Measurements from ENCODE around the gene POLR3H. TPM values are rescaled to one million over a fixed set of nuclear protein-coding genes. Genes with fewer than 3 reads are reported as not detected.

The POLR3H gene
- polyA plus RNA-seq, 1 donor: 30.5 TPM

DNA sequence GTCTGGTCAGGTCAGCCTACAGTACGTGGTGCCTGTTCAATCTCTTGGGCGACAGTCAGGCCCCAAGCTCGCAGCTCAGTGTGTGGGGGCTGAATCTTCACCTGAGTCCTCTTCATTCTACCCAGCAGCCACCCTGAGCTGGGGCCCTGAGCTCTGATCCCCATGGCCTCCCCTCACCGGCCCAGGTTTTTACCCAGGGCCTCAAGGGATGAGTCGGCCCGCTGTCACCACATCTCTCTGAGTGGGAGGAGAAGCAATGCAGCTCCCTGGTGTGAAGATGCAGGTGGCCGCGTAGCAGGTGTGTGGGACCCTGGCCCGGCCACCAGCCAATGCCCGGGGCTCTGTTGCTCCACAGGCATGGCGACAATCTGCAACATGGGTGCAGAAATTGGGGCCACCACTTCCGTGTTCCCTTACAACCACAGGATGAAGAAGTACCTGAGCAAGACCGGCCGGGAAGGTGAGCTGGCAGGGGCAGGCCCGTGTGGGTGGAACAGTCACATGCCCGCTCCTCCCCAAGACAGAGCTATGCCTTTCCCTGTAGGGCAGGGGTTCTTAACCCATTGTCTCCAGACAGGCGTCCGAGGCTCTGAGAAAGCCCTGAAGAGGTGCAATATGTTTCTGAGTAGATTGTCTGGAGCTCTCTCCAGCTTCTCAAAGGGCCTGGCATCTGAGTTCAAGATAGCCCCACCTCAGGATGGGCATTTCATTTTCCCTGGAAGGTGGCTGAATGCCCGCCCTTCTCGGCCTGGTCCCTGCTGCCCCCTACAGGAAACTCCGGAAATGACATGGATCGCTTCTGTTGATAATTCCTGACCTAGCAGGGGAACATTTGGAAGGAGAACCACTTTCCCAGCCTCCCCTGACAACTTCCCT, 26.9 kb downstream of the POLR3H start:
- DNase-seq: peak; percentile 43

DNA sequence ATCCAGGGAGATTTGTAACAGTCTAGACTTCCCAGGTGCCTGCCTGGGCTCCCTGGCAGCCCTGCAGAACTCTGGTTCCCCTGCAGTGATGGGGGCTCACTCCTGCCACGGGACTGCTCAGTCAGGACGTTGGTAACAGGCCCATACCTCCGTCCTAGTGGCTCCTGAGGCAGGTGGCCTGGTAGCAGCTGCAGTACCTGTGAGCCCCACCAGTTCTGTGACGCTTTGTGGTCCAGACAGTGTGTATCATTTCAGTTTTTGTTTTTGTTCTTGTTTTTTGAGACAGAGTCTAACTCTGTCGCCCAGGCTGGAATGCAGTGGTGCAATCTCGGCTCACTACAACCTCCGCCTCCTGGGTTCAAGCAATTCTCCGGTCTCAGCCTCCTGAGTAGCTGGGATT, 27.8 kb downstream of the POLR3H start:
- no peak for DNase-seq

DNA sequence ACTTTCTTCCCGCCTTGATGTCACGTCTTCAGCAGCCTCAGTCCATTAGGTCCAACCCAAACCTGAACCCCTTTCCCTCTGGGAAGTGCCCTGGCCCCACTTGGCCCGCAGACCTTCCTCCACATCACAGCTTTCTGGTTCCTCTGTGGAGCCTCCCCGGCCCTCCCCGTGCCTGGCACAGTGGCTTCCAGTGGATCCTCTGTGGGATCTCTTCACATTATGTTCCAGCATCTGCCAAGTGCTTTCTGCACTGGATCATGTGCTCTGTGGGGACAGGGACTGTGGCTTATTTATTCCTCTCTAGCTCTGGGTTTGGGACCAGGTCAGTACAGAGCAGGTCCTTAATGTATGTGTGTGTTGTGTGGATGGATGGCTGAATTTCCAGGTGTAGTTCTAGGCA, 30.9 kb downstream of the POLR3H start:
- DNase-seq: no peak

DNA sequence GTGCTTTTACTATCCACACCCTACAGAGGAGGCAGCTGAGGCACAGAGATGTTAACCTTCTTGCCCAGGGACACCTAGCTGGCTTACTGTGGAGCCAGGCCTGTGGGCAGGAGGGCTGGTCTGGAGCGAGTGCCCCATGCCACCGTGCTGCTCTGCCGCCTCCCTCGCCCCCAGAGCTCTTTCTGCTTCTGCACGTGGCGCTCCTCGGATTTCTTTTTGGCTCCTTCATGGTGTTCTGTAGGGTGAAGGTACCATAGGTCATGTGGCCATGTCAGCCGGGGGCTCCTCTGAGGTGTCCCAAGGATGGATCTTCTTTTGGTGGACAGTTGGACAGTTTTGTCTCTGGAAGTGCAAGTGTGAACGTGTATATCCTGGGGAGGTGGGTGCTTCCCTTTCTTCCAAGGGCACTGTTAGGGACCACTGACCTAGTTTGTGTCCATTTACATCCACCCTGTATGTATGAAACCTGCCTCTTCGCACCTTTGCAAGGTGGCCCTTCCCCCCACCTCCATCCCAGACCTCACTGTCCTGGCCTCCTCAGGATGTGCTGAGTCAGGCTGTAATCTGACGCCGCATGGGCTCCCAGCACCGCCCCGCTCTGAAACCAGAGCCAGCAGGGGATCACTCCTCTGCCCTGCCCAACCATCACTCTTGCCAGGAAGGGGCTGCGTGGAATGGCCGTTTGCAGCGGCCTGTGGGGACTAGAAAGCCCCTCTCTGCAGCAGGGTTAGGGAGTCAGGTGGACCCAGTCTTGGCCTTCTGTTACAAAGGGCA, 31.7 kb downstream of the POLR3H start:
- DNase-seq: peak; percentile 72

DNA sequence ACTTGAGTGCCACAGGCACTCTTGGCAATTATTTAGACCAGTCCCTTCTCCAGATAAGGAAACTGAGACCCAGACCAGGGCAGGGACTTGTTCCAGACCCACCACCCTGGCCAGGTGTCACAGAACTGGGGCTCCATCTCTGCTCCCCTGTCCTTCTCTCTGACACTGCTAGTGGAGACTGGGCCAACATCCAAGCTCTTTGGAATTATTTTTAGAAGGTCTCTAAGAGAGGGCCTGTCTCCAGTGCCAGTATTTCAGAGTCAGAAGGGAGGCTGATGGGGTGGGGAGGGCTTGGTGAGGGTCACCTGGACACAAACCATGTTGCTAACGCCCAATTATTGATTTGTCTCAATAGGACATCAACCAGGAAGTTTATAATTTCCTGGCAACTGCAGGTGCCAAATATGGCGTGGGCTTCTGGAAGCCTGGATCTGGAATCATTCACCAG, 32.7 kb downstream of the POLR3H start:
- no peak for DNase-seq

- DNase-seq: no peak
Measured at GRCh38 chr22:41508770-41509170, 35.5 kb downstream of the POLR3H start.

DNA sequence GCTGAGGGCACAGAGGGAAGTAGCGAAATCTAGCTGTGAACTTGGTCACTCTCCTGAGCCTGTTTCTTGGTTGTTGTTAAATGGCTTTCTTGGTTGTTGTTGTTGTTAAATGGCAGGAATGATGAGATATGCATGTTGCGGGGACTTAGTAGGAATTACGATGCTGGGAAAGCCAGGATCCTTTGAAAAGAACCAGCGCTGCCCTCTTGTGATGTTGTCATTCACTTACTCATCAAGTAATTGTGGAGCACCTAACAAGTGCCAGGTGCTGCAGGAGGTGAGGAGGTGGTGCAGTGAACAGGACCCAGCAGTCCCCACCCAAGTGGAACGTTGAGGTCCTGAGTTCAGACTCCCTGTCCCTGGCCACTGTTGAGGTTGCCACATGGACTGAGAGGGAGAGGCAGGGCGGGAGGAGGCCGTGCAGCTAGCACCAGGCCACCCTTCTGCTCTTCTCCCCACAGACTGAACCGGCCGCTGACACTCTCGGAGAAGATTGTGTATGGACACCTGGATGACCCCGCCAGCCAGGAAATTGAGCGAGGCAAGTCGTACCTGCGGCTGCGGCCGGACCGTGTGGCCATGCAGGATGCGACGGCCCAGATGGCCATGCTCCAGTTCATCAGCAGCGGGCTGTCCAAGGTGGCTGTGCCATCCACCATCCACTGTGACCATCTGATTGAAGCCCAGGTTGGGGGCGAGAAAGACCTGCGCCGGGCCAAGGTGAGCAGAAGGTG, 36.8 kb downstream of the POLR3H start:
- no peak for DNase-seq

GRCh38 chr22:41505511-41506220, 38.6 kb downstream of the POLR3H start:
- no peak for DNase-seq

DNA sequence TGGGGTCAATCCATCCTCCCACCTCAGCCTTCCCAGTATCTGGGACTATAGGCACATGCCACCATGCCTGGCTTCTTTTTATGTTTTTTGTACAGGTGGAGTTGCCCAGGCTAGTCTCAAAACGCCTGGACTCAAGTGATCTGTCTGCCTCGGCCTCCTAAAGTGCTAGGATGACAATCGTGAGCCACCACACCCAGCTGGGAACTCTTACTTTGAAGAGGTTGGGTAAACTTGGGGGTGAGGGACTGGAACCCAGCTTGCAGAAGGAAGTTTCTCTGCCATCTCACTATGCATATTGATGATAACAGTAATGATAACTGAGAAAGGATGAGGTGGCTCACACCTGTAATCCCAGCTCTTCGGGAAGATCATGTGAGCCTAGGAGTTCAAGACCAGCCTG, 39.5 kb downstream of the POLR3H start:
- DNase-seq: no peak

DNA sequence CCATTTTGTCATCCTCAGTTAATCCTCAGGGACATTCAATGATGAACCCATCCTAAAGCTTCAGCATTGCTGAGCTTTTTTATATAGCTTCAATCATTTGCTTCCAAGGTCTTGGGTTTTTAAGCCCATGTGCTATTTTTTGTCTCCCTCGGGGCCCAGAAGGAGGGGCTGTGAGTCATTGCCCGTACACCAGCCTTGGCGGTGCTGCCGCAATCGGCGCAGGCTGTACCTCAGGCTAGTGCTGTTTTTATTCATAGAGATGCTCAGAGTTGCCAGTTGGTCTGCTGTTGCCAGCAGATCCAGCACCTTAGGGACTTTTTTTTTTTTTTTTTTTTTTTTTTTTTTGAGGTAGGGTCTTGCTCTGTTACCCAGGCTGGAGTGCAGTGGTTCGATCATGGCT, 39.9 kb downstream of the POLR3H start:
- DNase-seq: no peak

GRCh38 chr22:41501209-41501608, 43.1 kb downstream of the POLR3H start:
- DNase-seq: no peak

- DNase-seq: no peak
Measured at GRCh38 chr22:41500303-41500702, 44.0 kb downstream of the POLR3H start.

DNA sequence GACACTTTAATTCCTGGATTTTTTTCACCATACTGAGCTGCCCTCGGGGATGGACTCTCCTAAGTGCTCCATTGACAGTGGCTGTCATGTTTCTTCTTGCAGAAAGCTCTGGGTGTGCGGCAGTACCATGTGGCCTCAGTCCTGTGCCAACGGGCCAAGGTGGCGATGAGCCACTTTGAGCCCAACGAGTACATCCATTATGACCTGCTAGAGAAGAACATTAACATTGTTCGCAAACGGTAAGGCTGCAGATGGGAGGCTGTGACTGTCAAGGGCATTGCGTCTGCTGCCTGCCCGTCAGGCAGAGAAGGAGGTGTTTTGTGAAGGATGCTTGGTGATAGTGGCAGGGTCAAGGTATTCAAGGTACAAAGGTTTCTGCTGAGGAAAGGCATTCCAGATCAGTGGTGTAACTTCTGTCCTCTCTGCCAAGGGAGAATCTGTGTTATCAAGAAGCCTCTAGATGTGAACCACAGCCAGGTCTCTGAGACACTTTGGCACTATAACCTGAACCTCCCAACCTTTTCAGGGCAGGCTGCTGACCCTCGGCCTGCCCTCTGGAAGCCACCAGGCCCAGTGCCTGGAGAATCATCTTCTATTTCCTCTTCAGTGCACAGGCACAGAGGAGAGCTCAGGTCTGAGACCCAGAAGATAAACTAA, 44.5 kb downstream of the POLR3H start:
- DNase-seq: no peak

DNA sequence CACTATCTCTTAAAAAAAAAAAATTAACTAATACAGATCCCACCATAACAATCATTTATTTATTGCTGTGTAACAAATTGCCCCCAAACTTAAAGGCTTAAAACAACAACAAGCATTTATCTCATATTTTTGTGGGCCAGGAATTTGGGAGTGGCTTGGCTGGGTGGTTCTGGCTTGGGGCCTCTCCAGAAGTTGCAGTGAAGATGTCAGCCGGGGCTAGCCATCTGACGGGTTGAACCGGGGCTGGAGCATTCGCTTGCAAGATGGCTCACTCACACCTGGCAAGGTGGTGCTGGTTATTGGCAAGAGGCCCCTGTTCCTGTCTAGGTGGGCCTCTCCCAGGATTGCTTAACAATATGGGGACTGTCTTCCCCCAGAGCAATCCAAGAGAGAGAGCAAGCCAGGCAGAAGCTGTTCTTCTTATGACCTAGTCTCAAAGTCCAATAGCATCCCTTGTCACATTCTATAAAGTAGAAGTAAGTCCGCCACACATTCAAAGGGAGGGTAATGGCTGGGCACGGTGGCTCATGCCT, 45.9 kb downstream of the POLR3H start:
- DNase-seq: no peak

DNA sequence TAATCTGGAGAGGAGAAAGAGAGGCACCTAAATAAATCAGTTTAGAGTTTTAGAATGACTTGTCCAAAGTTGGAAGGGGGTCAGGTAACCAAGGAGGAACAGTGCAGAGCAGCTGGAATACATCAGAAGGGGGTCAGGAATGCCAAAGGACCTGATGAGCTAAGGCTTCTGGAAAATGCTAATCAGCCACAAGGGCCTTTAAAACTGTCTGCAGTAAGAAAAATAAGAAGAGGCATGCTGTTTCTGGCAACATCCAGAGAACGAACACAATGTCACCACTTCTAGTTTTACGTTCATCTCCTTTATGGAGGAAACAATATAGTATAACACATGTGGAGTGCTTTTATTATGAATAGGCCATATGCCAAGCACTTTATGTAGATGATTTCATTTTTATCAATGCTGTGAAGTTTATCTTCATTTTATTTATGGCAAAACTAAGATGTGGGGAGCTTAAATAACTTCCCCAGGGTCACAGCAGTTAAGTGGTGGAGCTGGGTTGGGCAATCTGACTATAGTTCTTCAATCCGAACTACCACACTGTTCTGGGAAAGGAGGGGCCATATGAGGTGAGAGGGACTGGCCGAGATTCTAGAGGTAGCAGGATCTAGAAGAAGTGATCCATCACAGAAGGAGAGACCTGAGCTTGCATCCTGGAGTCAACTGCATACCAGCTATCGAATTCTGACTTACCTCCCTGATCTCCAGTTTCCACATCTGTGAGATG, 52.7 kb downstream of the POLR3H start:
- DNase-seq: peak; percentile 39

GRCh38 chr22:41488596-41489385, 55.5 kb downstream of the POLR3H start:
- DNase-seq: no peak

DNA sequence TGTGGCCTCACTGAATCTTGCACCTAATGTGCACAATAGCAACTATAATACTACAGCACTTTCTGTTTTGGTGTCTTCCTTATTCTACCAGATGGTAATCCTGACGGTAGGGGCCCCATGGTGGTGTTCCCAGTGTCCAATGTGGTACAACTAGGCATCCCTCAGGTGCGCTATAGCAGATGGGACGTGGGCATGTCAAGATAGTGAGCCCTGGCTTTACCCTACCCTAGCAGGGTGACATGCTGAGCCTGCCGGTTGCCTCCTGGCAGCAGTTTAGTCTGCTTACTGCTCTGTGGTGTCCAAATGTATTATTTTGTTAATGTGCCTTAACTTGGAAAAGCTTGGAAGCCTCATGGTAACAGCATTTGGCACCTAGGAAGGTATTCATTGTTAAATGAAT, 56.2 kb downstream of the POLR3H start:
- DNase-seq: no peak

- no peak for DNase-seq
Measured at GRCh38 chr22:41487037-41487935, 57.0 kb downstream of the POLR3H start.
